GM18858 (cell line): ENCODE results near the gene NFIA.
"Not testable (repeated sequence)": the region's sequence is repeated elsewhere in the genome, so short reads cannot be mapped to it uniquely, and the experiment has no call there.

ENCODE experiments used
- ATAC-seq: cut with Tn5 transposase; IDR thresholded peaks from one replicate; pipeline ENCODE4 v1.9.1; 2021; ENCODE audit not compliant: unreplicated experiment

Gene NFIA

DNA sequence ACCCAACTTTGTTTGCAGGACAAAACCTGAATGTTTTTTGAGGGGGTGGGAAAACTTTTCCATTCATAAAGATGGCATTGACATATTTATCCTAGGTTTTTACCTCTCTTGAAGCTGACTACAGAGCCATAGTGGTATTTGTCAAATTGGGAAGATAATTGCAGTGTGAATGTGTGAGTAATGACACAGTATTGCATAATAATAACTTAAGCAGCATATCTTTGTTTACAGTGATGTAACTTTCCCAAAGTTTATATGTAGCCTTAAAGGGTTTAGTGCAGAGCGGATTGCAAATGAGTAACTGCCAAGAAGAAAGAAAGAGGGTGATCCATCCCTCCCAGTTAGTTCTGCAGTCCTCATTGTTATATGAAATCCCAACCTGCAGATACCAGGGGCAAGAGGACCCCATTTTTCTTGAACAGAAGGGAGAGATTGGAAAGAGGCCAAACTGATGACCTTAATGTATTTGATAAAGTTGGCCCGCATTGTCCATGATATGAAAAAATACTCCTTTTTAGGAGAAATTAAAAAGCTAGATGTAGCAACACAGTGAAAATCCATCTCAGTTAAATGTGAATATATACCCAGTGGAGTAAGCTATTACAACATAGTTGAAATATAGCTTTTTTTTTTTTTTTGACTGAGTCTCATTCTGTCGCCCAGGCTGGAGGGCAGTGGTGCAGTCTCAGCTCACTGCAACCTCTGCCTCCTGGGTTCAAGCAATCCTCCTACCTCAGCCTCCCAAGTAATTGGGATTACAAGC lies 23.7 kb upstream of the NFIA start:
- no peak for ATAC-seq

DNA sequence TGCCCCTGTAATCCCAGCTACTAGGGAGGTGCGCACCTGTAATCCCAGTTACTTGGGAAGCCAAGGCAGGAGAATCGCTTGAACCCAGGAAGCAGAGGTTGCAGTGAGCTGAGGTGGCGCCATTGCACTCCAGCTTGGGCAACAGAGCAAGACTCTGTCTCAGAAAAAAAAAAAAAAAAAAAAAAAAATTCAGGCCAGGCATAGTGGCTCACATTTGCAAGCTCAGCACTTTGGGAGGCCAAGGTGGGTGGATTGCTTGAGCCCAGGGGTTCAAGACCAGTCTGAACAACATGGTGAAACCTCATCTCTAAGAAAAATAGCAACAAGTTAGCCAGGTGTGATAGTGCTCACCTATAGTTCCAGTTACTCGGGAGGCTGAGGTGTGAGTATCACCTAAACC lies 20.8 kb upstream of the NFIA start:
- ATAC-seq: not testable (repeated sequence)

- ATAC-seq: no peak
These were observed 17.7 kb upstream of the NFIA start for GRCh38 chr1:61064673-61065072.

DNA sequence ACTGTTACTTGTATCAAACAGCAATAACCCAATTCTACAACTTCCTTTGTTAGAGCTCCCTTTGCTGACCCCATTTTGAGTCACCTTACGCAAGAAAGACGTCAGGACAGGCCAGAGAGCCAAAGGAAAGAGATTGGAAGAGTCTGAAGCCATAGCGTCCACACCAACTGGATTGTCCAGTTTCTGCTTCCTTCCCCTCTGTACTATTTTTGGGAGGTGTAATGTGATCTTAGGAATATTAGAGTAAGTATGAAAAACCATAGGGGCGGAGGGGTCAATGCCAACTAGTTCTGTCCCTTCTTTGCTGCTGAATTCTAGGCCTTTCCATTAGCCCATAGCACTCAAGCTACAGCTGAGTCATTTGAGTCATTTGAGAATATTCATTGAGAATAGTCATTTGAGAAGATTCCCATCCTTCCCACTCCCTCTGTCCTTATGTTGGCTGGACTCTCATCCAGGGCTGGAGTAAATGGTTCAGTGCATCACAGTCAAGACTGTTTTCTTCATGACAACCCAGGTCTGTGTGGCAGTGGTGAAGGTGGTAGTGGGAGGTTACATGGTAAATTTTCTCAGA lies 14.8 kb upstream of the NFIA start:
- ATAC-seq: no peak

DNA sequence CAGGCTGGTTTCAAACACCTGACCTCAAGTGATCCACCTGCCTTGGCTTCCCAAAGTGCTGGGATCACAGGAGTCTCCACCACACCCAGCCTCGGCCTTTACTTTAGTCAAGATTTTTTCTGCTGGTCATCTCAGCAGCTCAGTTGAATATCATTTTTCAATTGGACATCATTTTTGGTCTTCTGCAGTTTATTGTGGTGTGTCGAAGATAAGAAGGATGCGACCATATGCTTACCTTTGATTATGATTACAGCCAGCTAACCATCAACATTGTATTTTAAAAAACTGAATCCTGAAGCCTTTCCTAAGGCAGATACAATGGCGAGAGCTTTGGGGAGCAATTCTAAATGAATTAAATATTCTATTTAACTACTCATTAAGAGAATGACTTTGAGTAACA lies 12.3 kb upstream of the NFIA start:
- ATAC-seq: no peak

DNA sequence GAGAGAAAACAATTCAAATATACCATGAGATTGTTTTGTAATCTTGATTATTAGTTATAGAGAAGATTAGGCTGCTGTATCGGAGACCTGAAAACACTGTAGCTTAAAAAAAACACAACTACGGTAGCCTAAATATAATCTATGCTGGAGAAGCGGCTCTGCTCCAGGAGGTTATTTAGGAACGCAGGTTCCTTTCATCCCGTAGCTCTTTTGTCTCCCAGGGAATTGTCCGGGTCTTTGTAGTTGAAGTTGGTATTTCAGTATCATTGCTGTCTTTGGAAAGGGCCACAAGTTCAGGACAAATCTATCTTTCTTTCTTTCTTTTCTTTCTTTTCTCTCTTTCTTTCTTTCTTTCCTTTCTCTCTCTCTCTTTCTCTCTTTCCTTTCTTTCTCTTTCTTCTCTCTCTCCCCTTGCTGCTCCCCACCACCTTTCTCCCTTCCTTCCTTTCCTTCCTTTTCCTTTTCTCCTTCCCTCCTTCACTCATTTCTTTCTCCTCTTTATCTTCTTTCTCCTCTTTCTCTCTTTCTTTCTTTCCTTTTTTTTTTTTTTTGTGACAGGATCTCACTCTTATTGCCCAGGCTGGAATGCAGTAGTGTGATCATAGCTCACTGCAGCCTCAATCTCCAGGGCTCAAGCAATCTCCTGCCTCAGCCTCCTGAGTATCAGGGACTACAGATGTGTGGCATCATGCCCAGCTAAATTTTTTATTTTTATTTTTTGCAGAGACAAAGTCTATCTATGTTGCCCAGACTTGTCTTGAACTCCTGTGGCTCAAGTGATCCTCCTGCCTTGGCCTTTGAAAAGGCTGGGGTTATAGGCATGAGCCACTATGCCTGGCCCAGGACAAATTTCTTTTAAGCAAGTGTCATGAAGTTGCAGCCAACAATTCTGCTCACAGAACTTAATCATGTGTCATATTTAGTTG lies 10.9 kb upstream of the NFIA start:
- ATAC-seq: no peak

DNA sequence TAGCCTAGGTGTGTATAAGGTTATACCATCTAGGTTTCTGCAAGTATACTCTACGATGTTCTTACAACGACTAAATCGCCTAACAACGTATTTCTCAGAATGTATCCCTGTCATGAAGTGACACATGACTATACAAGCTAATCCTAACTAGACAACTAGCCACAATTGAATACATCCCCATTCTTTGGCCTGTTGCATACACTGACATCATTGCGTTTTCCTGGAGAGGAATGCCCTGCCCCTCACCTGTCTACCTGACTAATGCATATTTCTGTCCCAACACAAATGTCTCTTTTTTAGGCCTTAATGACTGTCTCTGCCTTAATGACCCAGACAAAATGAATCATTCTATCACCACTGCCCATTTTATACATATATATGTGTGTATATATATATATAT lies 8.5 kb upstream of the NFIA start:
- no peak for ATAC-seq

DNA sequence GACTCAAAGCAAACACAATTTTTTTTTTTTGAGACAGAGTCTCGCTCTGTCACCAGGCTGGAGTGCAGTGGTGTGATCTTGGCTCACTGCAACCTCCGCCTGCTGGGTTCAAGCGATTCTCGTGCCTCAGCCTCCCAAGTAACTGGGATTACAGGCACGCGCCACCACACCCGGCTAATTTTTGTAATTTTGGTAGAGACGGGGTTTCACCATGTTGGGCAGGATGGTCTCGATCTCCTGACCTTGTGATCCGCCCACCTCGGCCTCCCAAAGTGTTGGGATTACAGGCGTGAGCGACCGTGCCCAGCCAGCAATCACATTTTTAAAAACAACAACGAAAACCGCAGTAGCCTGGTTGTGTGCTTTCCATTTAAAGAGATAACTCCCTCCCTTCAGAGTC lies 6.5 kb upstream of the NFIA start:
- not testable (repeated sequence) for ATAC-seq

DNA sequence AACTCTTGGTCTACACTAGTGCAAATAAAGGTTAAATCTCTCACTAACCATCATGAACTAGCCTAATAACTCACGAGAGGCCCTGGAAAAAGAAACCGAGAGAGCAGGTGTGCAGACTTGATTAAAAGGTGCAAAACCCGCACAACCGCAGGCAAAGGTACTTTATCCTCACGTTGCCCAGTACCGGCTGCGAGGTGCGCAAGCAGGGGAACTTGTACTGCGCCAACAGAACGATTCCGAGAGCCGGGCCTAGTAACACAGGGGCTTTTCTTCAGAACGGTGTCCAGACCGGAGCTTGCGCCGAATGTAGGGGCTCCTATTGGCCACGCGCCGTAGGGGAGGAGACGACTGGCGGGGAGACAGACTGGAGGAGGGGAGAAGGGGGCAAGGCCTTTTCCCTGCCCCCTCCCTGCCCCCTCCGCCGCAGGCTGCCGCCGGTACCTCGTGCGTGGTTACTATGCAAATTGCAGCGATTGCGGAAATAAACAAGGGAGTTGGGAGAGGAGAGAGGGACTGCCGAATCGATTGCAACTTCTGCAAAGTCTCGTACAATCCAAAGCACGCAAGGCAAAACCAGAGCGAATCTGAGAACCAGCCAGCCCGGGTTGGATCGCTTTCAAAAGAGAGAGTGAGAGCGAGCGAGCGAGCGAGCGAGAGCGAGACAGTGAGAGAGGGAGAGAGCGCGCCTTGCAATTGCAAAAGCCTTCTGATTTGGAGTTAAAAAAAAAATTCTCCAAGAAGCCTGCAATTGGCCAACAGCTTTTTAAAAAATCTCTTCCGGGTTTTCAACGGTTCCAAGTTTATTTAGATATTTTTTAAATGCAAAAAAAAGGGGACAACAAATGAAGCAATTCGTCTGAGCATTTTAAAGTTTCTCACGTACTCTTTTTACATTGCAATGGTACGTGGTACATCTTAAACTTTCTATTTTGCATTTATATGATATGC lies 5.4 kb upstream of the NFIA start:
- ATAC-seq: peak; percentile 62

DNA sequence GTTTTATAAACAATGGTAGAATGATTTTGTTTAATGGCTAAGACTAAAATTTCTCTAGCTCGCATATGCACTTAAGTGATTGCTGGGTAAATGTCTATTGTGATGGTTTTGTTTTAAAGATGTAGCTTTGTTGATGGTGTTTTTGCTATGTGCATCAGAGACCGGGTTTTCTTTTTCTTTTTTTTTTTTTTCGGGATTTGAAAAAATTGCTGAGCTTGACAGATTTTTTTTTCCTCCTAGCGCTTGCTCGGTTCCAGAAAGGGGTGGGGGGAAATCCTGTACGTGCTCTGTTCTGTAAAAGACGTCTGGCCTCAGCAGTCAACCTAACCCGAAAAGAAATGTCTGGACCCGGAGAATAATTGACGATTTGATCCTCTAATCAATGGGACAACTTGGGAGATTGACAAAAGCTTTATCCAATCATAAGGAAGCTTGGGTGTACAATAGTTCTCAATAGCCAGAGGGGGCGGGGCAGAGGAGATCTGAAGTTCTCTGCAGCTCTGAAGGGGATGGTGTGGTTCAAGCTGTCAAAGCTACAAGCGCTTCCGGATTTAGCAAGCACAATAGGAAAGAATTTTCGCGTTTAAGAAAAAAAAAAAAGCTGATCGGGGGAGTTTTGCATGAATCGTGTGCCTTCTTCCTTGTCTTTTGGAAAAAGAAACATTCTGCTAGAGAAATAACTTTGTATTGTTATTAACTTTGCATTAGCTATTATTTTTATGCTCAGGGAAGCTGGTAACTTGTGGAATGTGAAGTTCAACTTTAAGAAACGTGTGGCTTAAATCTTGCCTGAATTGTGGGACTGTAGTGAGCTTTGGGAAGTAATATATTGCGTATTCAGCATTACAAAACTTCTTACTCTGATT lies 4.5 kb upstream of the NFIA start:
- peak; percentile 63 for ATAC-seq

DNA sequence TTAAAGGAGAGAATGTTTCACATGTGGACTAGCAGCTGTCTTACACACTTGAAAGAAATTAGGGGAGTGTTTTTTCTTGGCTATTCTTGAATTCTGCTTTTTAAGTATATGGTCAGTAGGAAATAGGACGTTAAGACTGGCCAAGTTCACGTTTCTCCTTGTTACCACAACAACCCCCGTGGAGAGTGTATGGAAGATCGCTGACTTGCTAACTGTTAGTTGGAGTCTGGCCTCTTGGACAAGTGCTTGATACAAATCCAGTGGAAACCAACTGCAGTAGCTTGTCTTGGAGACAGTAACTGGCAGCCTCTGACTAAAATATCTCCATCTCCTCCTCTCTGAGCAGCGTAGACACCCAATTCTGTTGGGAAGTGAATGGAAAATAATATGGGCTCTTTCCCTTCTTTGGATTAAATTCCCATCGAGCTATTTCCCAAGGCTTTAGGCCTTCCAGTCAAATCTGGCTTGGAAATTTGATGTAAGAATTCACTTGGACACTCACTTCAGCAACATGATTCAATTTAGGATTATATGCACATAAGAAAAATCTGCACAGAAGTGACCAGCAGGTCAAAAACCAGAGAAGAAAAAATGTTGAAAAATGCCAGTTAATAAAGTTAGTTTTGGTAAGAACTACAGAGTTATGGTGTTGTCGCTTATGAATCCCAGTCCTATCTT lies 3.6 kb upstream of the NFIA start:
- no peak for ATAC-seq

DNA sequence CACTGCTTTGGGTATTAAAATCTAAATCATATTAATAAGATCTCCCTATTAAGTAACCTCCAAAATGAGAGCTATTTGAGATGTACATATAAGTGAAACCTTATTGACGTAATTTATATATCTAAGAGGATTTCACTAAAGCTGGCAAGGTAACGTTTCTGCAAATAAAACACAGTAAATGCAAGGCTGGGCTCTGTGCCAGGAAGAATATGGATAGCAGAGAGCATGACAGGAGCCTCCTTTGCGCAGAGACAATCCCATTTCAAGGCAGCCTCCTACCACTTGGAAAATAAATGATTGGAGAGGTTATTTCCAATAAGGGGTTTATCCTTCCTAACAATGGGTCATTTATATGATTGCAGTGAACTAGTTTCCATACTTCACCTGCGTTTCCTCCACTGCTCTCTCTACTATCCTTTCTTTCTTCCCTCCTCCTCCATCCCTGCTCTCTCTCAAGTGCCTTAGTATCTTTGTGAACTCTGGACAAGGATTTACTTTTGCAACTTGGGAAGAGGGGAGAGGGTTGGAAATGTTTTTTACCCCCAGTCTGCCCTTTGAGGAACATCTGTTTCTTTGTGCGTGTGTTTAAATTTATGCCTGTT lies 3.0 kb upstream of the NFIA start:
- ATAC-seq: no peak

DNA sequence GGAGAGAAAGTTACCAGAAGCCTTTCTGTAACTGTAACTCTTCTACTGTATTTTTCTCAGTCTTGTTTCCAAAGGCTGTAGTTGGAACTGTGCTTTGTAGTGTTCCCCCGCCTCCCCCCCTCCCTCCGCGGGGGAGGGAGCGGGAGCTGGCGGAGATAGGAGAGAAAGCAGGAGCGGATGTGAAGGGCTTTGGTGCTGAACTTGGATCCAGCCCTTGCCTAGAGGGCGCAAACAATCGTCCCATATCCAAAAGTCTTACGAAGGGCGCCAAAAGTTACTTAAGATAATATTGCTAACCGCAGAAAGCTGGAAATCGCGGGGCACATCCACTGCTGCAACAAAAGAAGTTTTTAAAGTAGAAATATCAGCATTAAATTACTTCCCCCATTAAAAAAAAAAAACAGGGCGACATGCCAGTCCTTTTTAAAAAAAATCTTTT lies 2.4 kb upstream of the NFIA start:
- no peak for ATAC-seq

- no peak for ATAC-seq
These were observed 1.8 kb upstream of the NFIA start for GRCh38 chr1:61080413-61081143.

DNA sequence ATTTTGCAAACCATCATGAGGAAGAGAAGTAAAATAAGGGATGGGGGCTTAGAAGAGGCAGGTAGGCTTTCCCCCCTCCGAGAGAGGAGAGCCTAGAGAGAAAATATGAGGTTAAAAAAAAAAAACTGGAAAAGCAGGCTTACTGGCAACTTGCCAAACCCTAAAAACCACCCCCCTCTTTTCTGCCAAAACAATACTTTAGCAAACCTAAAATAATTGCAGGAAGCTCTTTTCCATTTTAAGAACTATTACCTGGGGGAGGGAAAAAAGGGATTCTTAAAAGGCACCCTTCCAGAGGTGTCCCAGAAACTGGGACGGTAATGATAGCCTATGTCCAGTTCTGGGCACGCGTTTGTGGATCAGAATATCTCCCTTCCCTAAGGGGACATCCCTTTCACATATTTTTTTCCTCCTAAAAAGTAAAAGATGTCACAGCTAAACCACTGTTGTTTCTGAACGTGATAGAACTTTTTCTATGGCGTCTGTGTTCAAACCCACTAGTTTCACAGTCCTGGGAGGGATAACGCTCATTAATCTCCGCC lies 1.1 kb upstream of the NFIA start:
- no peak for ATAC-seq

DNA sequence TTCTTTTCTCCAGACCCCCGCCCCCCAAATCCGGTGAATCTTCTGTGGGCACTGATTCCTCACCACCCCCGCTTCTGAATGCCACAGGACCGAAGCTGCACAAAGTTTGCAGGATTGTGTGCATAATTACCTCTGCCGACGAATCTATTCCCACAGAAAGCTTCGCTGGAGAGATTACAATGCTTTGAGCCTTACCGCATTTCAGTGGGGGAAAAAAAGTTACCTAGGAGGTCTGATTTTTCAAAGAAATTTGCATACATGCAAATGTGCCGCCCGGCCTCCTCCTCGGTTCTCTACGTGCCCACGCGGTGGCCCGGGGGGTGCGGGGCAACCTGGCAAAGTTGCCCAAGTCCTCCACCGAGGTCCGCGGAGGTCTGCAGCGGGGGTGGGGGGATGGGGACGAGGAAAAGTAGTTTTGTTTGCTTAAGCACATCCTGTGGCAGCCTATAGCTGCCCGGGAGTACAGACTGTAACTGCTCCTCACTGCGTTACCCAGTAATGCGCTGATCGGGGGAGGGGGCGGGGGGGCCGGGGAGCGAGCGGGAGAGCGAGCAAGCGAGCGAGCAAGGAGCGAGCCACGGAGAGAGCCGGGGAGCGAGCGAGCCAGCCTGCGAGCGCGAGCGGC lies 563 bp upstream of the NFIA start:
- no peak for ATAC-seq

GRCh38 chr1:61083013-61083806 lies 849 bp downstream of the NFIA start:
- no peak for ATAC-seq
